ENCODE measurements around the gene DOK6. TPM values are rescaled to one million over a fixed set of nuclear protein-coding genes. Genes with fewer than 3 reads are reported as not detected.
A peak's percentile ranks its signal among the peaks of the same experiment; 100 is the strongest.

Gene DOK6
- total and polyA plus RNA-seq, 10 of the 15 experiments (the other 5 are each of a cell fraction or from before 2014, with no cell fraction given), result 0.01 to 0.09 (median 0.04) TPM; not detected in 4

- Histone ChIP-seq H3K27me3 (replicated peaks in 1 of 2; ENCODE audit: control insufficient read depth in 2 of 2, insufficient read depth in 2 of 2, low read length in 1 of 2) (no peaks in the 10 kb centered on the region), H3K4me3 (no peak overlapping the region), H3K4me1 (ENCODE audit: control insufficient read depth, insufficient read depth, low read length) (no peaks in the 10 kb centered on the region; the same call in 1 of the 2 replicates), H3K4me2 (ENCODE audit: control insufficient read depth, insufficient read depth) (no peak overlapping the region), H3K9me3 (replicated peaks; ENCODE audit: control insufficient read depth, insufficient read depth, low read length) (no peaks in the 10 kb centered on the region), H3K9ac (ENCODE audit: control insufficient read depth, insufficient read depth, low read length) (no peak overlapping the region), H3K27ac (ENCODE audit: control insufficient read depth, insufficient read depth) (no peak overlapping the region), H3K36me3 (ENCODE audit: control insufficient read depth in 2 of 2, insufficient read depth in 2 of 2, low read length in 1 of 2) (peaks cover 3 to 11% of the 10 kb centered on the region in 2 experiments), H3K79me2 (ENCODE audit: control insufficient read depth, insufficient read depth, low read length) (peaks cover 9% of the 10 kb centered on the region), H4K20me1 (ENCODE audit: control insufficient read depth, insufficient read depth) (no peaks in the 10 kb centered on the region), H2AFZ (ENCODE audit: control insufficient read depth, low read depth, low read length) (no peak overlapping the region)
- no peak for FAIRE-seq
- no peak for DNase-seq (ENCODE audit: low read depth, low spot score)
- CTCF ChIA-PET, result interaction anchor here (0.9 to 2.1 kb wide), 4 partner anchors 10 to 55 kb away, joined by 4 to 8 read pairs (median 6); no protein-coding TSS in a partner anchor
- BruUV-seq (replicated peaks), result no TSS peak
- SMC1A ChIA-PET (ENCODE audit: uncharacterized antibody, unreplicated experiment), result interaction anchor here (0.6 to 5.8 kb wide), 18 partner anchors 8 to 238 kb away, joined by 3 to 46 read pairs (median 3); no protein-coding TSS in a partner anchor
- RAD21 ChIA-PET (ENCODE audit: unreplicated experiment), result interaction anchor here (1.0 to 3.5 kb wide), 5 partner anchors 10 to 146 kb away, joined by 3 to 12 read pairs (median 4); no protein-coding TSS in a partner anchor
- in situ Hi-C loops (cut with MboI), result no loop called here
- POLR2A ChIA-PET, result interaction anchor here (0.8 to 1.5 kb wide), 4 partner anchors 15 to 154 kb away, joined by 3 to 6 read pairs (median 4); no protein-coding TSS in a partner anchor
- 55% methylated on average over 6 of the region's 6 CpGs for WGBS (ENCODE audit: insufficient coverage, insufficient replicate concordance, low lambda C conversion rate, missing lambda C conversion rate)
- ATAC-seq, result peak; percentile 34
- intact Hi-C loops (cut with micrococcal nuclease; ENCODE audit: unreplicated experiment), result no loop called here
- TF ChIP-seq JUNB (IDR thresholded peaks at IDR 0.05), result peak; percentile 86
- peak; percentile 40; the same call in 1 of the 2 replicates for TF ChIP-seq MTA2 (IDR thresholded peaks at IDR 0.05; ENCODE audit: low read depth)
- no peak for TF ChIP-seq GABPA (IDR thresholded peaks at IDR 0.05; ENCODE audit: low read depth)
- no peak for TF ChIP-seq SIX5 (IDR thresholded peaks at IDR 0.05; ENCODE audit: low read depth, low read length, severe bottlenecking)
- 0 out of 2 replicates have a peak, but pooled peaks have one; percentile 45 for TF ChIP-seq IKZF1 (conservative IDR thresholded peaks at IDR 0.05)
- TF ChIP-seq ZNF24 (IDR thresholded peaks at IDR 0.05), result 0 out of 2 replicates have a peak, but pooled peaks have one; percentile 43
- peak; percentile 62; the same call in 1 of the 2 replicates for TF ChIP-seq ZNF687 (IDR thresholded peaks at IDR 0.05)
- TF ChIP-seq NFIC (IDR thresholded peaks at IDR 0.05; ENCODE audit: low read depth, low read length), result peak; percentile 49; the same call in 1 of the 2 replicates
- TF ChIP-seq SUPT20H (IDR thresholded peaks at IDR 0.05; ENCODE audit: borderline replicate concordance, control insufficient read depth, low read depth, low read length), result no peak
- no peak for TF ChIP-seq SREBF1 (IDR thresholded peaks at IDR 0.05; ENCODE audit: low read length)
- peak; percentile 90 for TF ChIP-seq MEF2B (IDR thresholded peaks at IDR 0.05; ENCODE audit: partially characterized antibody, poor library complexity, severe bottlenecking)
- TF ChIP-seq, protein P1, sequence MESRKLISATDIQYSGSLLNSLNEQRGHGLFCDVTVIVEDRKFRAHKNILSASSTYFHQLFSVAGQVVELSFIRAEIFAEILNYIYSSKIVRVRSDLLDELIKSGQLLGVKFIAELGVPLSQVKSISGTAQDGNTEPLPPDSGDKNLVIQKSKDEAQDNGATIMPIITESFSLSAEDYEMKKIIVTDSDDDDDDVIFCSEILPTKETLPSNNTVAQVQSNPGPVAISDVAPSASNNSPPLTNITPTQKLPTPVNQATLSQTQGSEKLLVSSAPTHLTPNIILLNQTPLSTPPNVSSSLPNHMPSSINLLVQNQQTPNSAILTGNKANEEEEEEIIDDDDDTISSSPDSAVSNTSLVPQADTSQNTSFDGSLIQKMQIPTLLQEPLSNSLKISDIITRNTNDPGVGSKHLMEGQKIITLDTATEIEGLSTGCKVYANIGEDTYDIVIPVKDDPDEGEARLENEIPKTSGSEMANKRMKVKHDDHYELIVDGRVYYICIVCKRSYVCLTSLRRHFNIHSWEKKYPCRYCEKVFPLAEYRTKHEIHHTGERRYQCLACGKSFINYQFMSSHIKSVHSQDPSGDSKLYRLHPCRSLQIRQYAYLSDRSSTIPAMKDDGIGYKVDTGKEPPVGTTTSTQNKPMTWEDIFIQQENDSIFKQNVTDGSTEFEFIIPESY (IDR thresholded peaks at IDR 0.05), result no peak
- peak; percentile 23 for TF ChIP-seq SKIL (IDR thresholded peaks at IDR 0.05; ENCODE audit: low read depth, poor library complexity, severe bottlenecking)
- no peak for TF ChIP-seq SMAD5 (IDR thresholded peaks at IDR 0.05; ENCODE audit: low read depth)
- no peak for TF ChIP-seq FOS (IDR thresholded peaks at IDR 0.05; ENCODE audit: borderline replicate concordance, extremely low read depth, insufficient read length)
These were observed 482.4 kb downstream of the DOK6 start for GRCh38 chr18:69882965-69883668.
